ENCODE data around the gene FABP6.

- TF ChIP-seq ZNF274 (IDR thresholded peaks at IDR 0.05; ENCODE audit: low read length) = no peak
- no peak for TF ChIP-seq ZNF274 (tag by site-specific recombination; IDR thresholded peaks at IDR 0.05; ENCODE audit: borderline replicate concordance)
- no peak for TF ChIP-seq CTCF (tag by site-specific recombination; IDR thresholded peaks at IDR 0.05)
- no peak for TF ChIP-seq ZNF37A (tag by site-specific recombination; IDR thresholded peaks at IDR 0.05)
- TF ChIP-seq, protein P1, sequence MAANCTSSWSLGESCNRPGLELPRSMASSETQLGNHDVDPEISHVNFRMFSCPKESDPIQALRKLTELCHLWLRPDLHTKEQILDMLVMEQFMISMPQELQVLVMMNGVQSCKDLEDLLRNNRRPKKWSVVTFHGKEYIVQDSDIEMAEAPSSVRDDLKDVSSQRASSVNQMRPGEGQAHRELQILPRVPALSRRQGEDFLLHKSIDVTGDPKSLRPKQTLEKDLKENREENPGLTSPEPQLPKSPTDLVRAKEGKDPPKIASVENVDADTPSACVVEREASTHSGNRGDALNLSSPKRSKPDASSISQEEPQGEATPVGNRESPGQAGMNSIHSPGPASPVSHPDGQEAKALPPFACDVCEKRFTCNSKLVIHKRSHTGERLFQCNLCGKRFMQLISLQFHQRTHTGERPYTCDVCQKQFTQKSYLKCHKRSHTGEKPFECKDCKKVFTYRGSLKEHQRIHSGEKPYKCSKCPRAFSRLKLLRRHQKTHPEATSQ (tag by site-specific recombination; IDR thresholded peaks at IDR 0.05) = no peak
- no peak for TF ChIP-seq ZNF18 (tag by site-specific recombination; IDR thresholded peaks at IDR 0.05)
- TF ChIP-seq REST (tag by site-specific recombination; IDR thresholded peaks at IDR 0.05) = no peak
- TF ChIP-seq ZNF202 (tag by site-specific recombination; IDR thresholded peaks at IDR 0.05; ENCODE audit: borderline replicate concordance) = no peak
- TF ChIP-seq ZFP3 (tag by site-specific recombination; IDR thresholded peaks at IDR 0.05; ENCODE audit: low read depth) = no peak
Observed at GRCh38 chr5:160183075-160183474, 46.2 kb upstream of the FABP6 start.
